Right lobe of liver (tissue), 4 donors: Measurements from ENCODE around the gene BCL11B.

Experiments
- POLR2A ChIP-seq: fragments of 450-650 bp; IDR thresholded peaks from one replicate; pipeline ENCODE4 v1.6.1; 2017; ENCODE audit warnings: antibody characterized with exemption, mild to moderate bottlenecking
- TF ChIP-seq, protein P1 (sequence below), 4 donors: fragments of 200-600 bp in 3 of 4; fragments of 450-650 bp in 1 of 4; IDR thresholded peaks; one replicate each; pipeline versions ENCODE4 v1.5.1 to v1.8.0; 2016 to 2022; ENCODE audit warnings: antibody characterized with exemption in 4 of 4, mild to moderate bottlenecking in 2 of 4
- donor health status: DM: no; HTN: no; CAD: no.
- donor health status: DM: no; HTN: no; CAD: no.
- donor health status: DM: no; HTN: yes; CAD: no.

DNA sequence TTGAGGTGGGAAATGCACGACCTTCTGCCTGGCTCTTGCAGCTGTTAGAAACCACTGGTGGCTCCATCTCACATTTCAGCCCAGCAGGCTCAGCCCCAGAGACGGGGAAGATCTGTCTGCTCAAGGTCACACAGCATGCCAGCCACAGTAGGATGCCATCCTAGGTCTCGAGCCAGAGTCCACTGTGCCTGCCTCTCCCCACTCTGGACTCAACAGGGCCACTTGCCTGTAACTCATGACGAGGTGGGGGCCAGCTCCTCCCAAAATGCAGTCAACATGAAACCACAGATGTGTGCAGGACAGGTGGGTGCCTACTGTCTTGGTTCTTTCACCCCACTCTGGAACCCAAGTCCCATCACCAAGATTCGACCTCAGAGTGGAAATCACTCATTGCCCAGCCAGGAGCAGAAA lies 23.2 kb downstream of the BCL11B start:
- TF ChIP-seq, protein P1, sequence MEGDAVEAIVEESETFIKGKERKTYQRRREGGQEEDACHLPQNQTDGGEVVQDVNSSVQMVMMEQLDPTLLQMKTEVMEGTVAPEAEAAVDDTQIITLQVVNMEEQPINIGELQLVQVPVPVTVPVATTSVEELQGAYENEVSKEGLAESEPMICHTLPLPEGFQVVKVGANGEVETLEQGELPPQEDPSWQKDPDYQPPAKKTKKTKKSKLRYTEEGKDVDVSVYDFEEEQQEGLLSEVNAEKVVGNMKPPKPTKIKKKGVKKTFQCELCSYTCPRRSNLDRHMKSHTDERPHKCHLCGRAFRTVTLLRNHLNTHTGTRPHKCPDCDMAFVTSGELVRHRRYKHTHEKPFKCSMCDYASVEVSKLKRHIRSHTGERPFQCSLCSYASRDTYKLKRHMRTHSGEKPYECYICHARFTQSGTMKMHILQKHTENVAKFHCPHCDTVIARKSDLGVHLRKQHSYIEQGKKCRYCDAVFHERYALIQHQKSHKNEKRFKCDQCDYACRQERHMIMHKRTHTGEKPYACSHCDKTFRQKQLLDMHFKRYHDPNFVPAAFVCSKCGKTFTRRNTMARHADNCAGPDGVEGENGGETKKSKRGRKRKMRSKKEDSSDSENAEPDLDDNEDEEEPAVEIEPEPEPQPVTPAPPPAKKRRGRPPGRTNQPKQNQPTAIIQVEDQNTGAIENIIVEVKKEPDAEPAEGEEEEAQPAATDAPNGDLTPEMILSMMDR (IDR thresholded peaks at IDR 0.05) = no peak
- no peak for TF ChIP-seq POLR2A
